ENCODE measurements around the gene TRIM60.

- TF ChIP-seq CTCF (IDR thresholded peaks at IDR 0.05) (no peak), POLR2AphosphoS5 (IDR thresholded peaks at IDR 0.05) (no peak), EP300 (IDR thresholded peaks at IDR 0.05) (no peak)
These were observed 42.3 kb upstream of the TRIM60 start for GRCh38 chr4:164989471-164989870.

Data from sigmoid colon (tissue), 4 donors.